ENCODE data around the gene CCL17. TPM values are rescaled to one million over a fixed set of nuclear protein-coding genes. Genes with fewer than 3 reads are reported as not detected.
"Not testable (repeated sequence)": the region's sequence is repeated elsewhere in the genome, so short reads cannot be mapped to it uniquely, and the experiment has no call there.

CCL17 gene
- total and polyA plus RNA-seq, 4 donors, result 0.94 TPM; not detected in 3

- peak in 1 of 2 donors; percentile 6 for DNase-seq
- ATAC-seq (ENCODE audit: low FRiP score); H3K4me1 ChIP-seq (ENCODE audit: control insufficient read depth in 1 of 2, insufficient read depth in 2 of 2, low read length in 2 of 2); H3K4me3 ChIP-seq (ENCODE audit: low read length in 2 of 2); H3K27me3 ChIP-seq (ENCODE audit: control insufficient read depth in 1 of 2, insufficient read depth in 2 of 2, low read length in 1 of 2); H3K36me3 ChIP-seq (ENCODE audit: control insufficient read depth in 1 of 2, insufficient read depth in 2 of 2, low read length in 1 of 2); H3K9me3 ChIP-seq (ENCODE audit: control insufficient read depth, low read length): not testable (repeated sequence)
- H3K27ac ChIP-seq (ENCODE audit: low read depth in 1 of 2, low read length in 2 of 2), result peak overlapping the region in 1 of 2 donors; percentile 79
- intact Hi-C loops (cut with DNase I), result loop anchor here (1.0 to 5.0 kb wide), 4 partner anchors 37 to 70 kb away; no protein-coding TSS in a partner anchor
- WGBS, 2 donors, result 25 to 38% methylated on average over 8 of the region's 8 CpGs
These were observed 29.6 kb upstream of the CCL17 start for GRCh38 chr16:57374925-57375465.

GRCh38 chr16:57376313-57376818, 28.2 kb upstream of the CCL17 start:
- Histone ChIP-seq H3K27me3 (ENCODE audit: control insufficient read depth in 1 of 2, insufficient read depth in 2 of 2, low read length in 1 of 2) (no peaks in the 10 kb centered on the region), H3K9me3 (ENCODE audit: control insufficient read depth, low read length) (no peaks in the 10 kb centered on the region), H3K4me1 (ENCODE audit: control insufficient read depth in 1 of 2, insufficient read depth in 2 of 2, low read length in 2 of 2) (peaks cover 0 to 6% of the 10 kb centered on the region in 2 donors), H3K4me3 (ENCODE audit: low read length in 2 of 2) (no peak overlapping the region), H3K27ac (ENCODE audit: low read depth in 1 of 2, low read length in 2 of 2) (no peak overlapping the region), H3K36me3 (ENCODE audit: control insufficient read depth in 1 of 2, insufficient read depth in 2 of 2, low read length in 1 of 2) (no peaks in the 10 kb centered on the region)
- WGBS, 2 donors, result 85 to 90% methylated on average over 3 of the region's 3 CpGs
- intact Hi-C loops (cut with DNase I), result loop anchor here in 1 of 2 donors (5.0 kb wide), 1 partner anchor 36 kb away; no protein-coding TSS in a partner anchor
- no peak for ATAC-seq (ENCODE audit: low FRiP score)
- DNase-seq, result no peak

- Histone ChIP-seq H3K9me3 (ENCODE audit: control insufficient read depth, low read length) (no peaks in the 10 kb centered on the region), H3K27ac (ENCODE audit: low read depth in 1 of 2, low read length in 2 of 2) (peak overlapping the region in 1 of 2 donors; percentile 9), H3K36me3 (ENCODE audit: control insufficient read depth in 1 of 2, insufficient read depth in 2 of 2, low read length in 1 of 2) (peaks cover 0 to 3% of the 10 kb centered on the region in 2 donors), H3K4me1 (ENCODE audit: control insufficient read depth in 1 of 2, insufficient read depth in 2 of 2, low read length in 2 of 2) (peaks cover 0 to 6% of the 10 kb centered on the region in 2 donors), H3K27me3 (ENCODE audit: control insufficient read depth in 1 of 2, insufficient read depth in 2 of 2, low read length in 1 of 2) (no peaks in the 10 kb centered on the region), H3K4me3 (ENCODE audit: low read length in 2 of 2) (no peak overlapping the region)
- WGBS, 2 donors, result 28 to 40% methylated on average over 5 of the region's 5 CpGs
- ATAC-seq (ENCODE audit: low FRiP score), result no peak
- intact Hi-C loops (cut with DNase I), result loop anchor here in 1 of 2 donors (5.0 kb wide), 1 partner anchor 35 kb away; no protein-coding TSS in a partner anchor
- peak in 1 of 2 donors; percentile 32 for DNase-seq
These were observed 27.3 kb upstream of the CCL17 start for GRCh38 chr16:57377080-57377841.

- ATAC-seq (ENCODE audit: low FRiP score), result no peak
- Histone ChIP-seq H3K4me1 (ENCODE audit: control insufficient read depth in 1 of 2, insufficient read depth in 2 of 2, low read length in 2 of 2) (peaks cover 0 to 6% of the 10 kb centered on the region in 2 donors), H3K27me3 (ENCODE audit: control insufficient read depth in 1 of 2, insufficient read depth in 2 of 2, low read length in 1 of 2) (no peaks in the 10 kb centered on the region), H3K9me3 (ENCODE audit: control insufficient read depth, low read length) (no peaks in the 10 kb centered on the region), H3K4me3 (ENCODE audit: low read length in 2 of 2) (no peak overlapping the region), H3K27ac (ENCODE audit: low read depth in 1 of 2, low read length in 2 of 2) (no peak overlapping the region), H3K36me3 (ENCODE audit: control insufficient read depth in 1 of 2, insufficient read depth in 2 of 2, low read length in 1 of 2) (peaks cover 0 to 7% of the 10 kb centered on the region in 2 donors)
- no peak for DNase-seq
- intact Hi-C loops (cut with DNase I), result loop anchor here in 1 of 2 donors (5.0 kb wide), 1 partner anchor 33 kb away; no protein-coding TSS in a partner anchor
- WGBS, 2 donors, result 37 to 42% methylated on average over 10 of the region's 10 CpGs
These were observed 25.0 kb upstream of the CCL17 start for GRCh38 chr16:57379579-57379978.

- ATAC-seq (ENCODE audit: low FRiP score) (no peak), DNase-seq (no peak)
- peaks cover 0 to 7% of the 10 kb centered on the region in 2 donors for H3K36me3 ChIP-seq (ENCODE audit: control insufficient read depth in 1 of 2, insufficient read depth in 2 of 2, low read length in 1 of 2)
- H3K4me1 ChIP-seq (ENCODE audit: control insufficient read depth in 1 of 2, insufficient read depth in 2 of 2, low read length in 2 of 2), result peaks cover 0 to 6% of the 10 kb centered on the region in 2 donors
- peak overlapping the region in 1 of 2 donors; percentile 38 for H3K27ac ChIP-seq (ENCODE audit: low read depth in 1 of 2, low read length in 2 of 2)
- WGBS, 2 donors, result 30 to 36% methylated on average over 8 of the region's 8 CpGs
- no peaks in the 10 kb centered on the region for H3K9me3 ChIP-seq (ENCODE audit: control insufficient read depth, low read length)
- no peaks in the 10 kb centered on the region for H3K27me3 ChIP-seq (ENCODE audit: control insufficient read depth in 1 of 2, insufficient read depth in 2 of 2, low read length in 1 of 2)
- intact Hi-C loops (cut with DNase I), result no loop called here
- H3K4me3 ChIP-seq (ENCODE audit: low read length in 2 of 2), result no peak overlapping the region
These were observed 23.7 kb upstream of the CCL17 start for GRCh38 chr16:57380671-57381462.

GRCh38 chr16:57381791-57382534, 22.6 kb upstream of the CCL17 start:
- Histone ChIP-seq H3K27ac (ENCODE audit: low read depth in 1 of 2, low read length in 2 of 2) (no peak overlapping the region), H3K36me3 (ENCODE audit: control insufficient read depth in 1 of 2, insufficient read depth in 2 of 2, low read length in 1 of 2) (peaks cover 0 to 7% of the 10 kb centered on the region in 2 donors), H3K4me3 (ENCODE audit: low read length in 2 of 2) (no peak overlapping the region), H3K4me1 (ENCODE audit: control insufficient read depth in 1 of 2, insufficient read depth in 2 of 2, low read length in 2 of 2) (peaks cover 2 to 6% of the 10 kb centered on the region in 2 donors), H3K9me3 (ENCODE audit: control insufficient read depth, low read length) (no peaks in the 10 kb centered on the region), H3K27me3 (ENCODE audit: control insufficient read depth in 1 of 2, insufficient read depth in 2 of 2, low read length in 1 of 2) (no peaks in the 10 kb centered on the region)
- 89 to 92% methylated on average over 32 to 35 of the region's 35 CpGs for WGBS, 2 donors
- intact Hi-C loops (cut with DNase I), result no loop called here
- ATAC-seq (ENCODE audit: low FRiP score) (no peak), DNase-seq (no peak)

GRCh38 chr16:57382535-57383275, 21.9 kb upstream of the CCL17 start:
- Histone ChIP-seq H3K36me3 (ENCODE audit: control insufficient read depth in 1 of 2, insufficient read depth in 2 of 2, low read length in 1 of 2) (peaks cover 0 to 7% of the 10 kb centered on the region in 2 donors), H3K9me3 (ENCODE audit: control insufficient read depth, low read length) (no peaks in the 10 kb centered on the region), H3K4me1 (ENCODE audit: control insufficient read depth in 1 of 2, insufficient read depth in 2 of 2, low read length in 2 of 2) (peaks cover 2 to 5% of the 10 kb centered on the region in 2 donors), H3K27me3 (ENCODE audit: control insufficient read depth in 1 of 2, insufficient read depth in 2 of 2, low read length in 1 of 2) (no peaks in the 10 kb centered on the region), H3K27ac (ENCODE audit: low read depth in 1 of 2, low read length in 2 of 2) (no peak overlapping the region), H3K4me3 (ENCODE audit: low read length in 2 of 2) (no peak overlapping the region)
- intact Hi-C loops (cut with DNase I), result no loop called here
- peak in 1 of 2 donors; percentile 29 for DNase-seq
- ATAC-seq (ENCODE audit: low FRiP score), result no peak
- 79 to 80% methylated on average over 12 to 16 of the region's 16 CpGs for WGBS, 2 donors
